HepG2 (cell line): ENCODE results near the gene KITLG.

ENCODE experiments used
- ASH2L ChIP-seq: fragments of 300-600, 200-600 bp; sonication (generic); IDR thresholded peaks from 2 replicates; pipeline ENCODE4 v1.7.0; 2017; ENCODE audit warnings: low read depth, mild to moderate bottlenecking, moderate library complexity, mixed read lengths, low read length; ENCODE audit not compliant: insufficient read length
- BCL3 ChIP-seq: sonication (generic); formaldehyde crosslinking; IDR thresholded peaks from 2 replicates; pipeline ENCODE4 v1.5.1; 2020; ENCODE audit warnings: mild to moderate bottlenecking, missing genetic modification reagents, moderate library complexity
- IRF1 ChIP-seq: sonication (generic); formaldehyde crosslinking; IDR thresholded peaks from 2 replicates; pipeline ENCODE4 v1.4.0; 2020; ENCODE audit warnings: low read depth, mild to moderate bottlenecking, missing genetic modification reagents
- JUNB ChIP-seq: sonication (generic); formaldehyde crosslinking; IDR thresholded peaks from 2 replicates; pipeline ENCODE4 v1.8.0; 2022; ENCODE audit warnings: missing genetic modification reagents, mild to moderate bottlenecking, borderline replicate concordance
- USF2 ChIP-seq, 2 experiments: sonication (generic) in 1 of 2; formaldehyde crosslinking in 1 of 2; IDR thresholded peaks; 2 replicates each; pipeline versions ENCODE4 v1.5.1 to v1.6.1; 2011 to 2020; ENCODE audit warnings: borderline replicate concordance in 1 of 2, low read depth in 1 of 2, low read length in 1 of 2, mild to moderate bottlenecking in 1 of 2, missing genetic modification reagents in 1 of 2, moderate library complexity in 1 of 2
- TF ChIP-seq, protein P1 (sequence below): sonication (generic); formaldehyde crosslinking; IDR thresholded peaks from 2 replicates; pipeline ENCODE4 v1.5.0; 2020; ENCODE audit warnings: mild to moderate bottlenecking, missing genetic modification reagents, moderate library complexity

- TF ChIP-seq BCL3 (CRISPR knock-in tag): no peak
- TF ChIP-seq, protein P1, sequence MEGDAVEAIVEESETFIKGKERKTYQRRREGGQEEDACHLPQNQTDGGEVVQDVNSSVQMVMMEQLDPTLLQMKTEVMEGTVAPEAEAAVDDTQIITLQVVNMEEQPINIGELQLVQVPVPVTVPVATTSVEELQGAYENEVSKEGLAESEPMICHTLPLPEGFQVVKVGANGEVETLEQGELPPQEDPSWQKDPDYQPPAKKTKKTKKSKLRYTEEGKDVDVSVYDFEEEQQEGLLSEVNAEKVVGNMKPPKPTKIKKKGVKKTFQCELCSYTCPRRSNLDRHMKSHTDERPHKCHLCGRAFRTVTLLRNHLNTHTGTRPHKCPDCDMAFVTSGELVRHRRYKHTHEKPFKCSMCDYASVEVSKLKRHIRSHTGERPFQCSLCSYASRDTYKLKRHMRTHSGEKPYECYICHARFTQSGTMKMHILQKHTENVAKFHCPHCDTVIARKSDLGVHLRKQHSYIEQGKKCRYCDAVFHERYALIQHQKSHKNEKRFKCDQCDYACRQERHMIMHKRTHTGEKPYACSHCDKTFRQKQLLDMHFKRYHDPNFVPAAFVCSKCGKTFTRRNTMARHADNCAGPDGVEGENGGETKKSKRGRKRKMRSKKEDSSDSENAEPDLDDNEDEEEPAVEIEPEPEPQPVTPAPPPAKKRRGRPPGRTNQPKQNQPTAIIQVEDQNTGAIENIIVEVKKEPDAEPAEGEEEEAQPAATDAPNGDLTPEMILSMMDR (CRISPR knock-in tag): no peak
- no peak for TF ChIP-seq JUNB (CRISPR knock-in tag)
- TF ChIP-seq IRF1 (CRISPR knock-in tag): no peak
- TF ChIP-seq ASH2L: no peak
- TF ChIP-seq USF2 (IDR thresholded peaks at IDR 0.05; ENCODE audit: low read depth, low read length): no peak
- no peak for TF ChIP-seq USF2 (CRISPR knock-in tag; IDR thresholded peaks at IDR 0.05; ENCODE audit: borderline replicate concordance)
Observed at GRCh38 chr12:88469154-88469553, 111.1 kb downstream of the KITLG start.
